ENCODE data around the gene SLC2A5.

Gene SLC2A5

GRCh38 chr1:9066945-9067807 is 2.3 kb downstream of the SLC2A5 start:
- DNase-seq (ENCODE audit: low spot score), result peak; percentile 55
- TF ChIP-seq CTCF (IDR thresholded peaks at IDR 0.05; ENCODE audit: borderline replicate concordance, control extremely low read depth, extremely low read depth, insufficient read depth, missing control alignments), result no peak
- in situ Hi-C loops (cut with MboI; ENCODE audit: low sequenced_read_pairs, unreplicated experiment), result no loop called here

GRCh38 chr1:9065213-9065751 is 4.2 kb downstream of the SLC2A5 start:
- DNase-seq (ENCODE audit: low spot score), result no peak
- TF ChIP-seq CTCF (IDR thresholded peaks at IDR 0.05; ENCODE audit: borderline replicate concordance, control extremely low read depth, extremely low read depth, insufficient read depth, missing control alignments), result no peak
- in situ Hi-C loops (cut with MboI; ENCODE audit: low sequenced_read_pairs, unreplicated experiment), result no loop called here

GRCh38 chr1:9062846-9063245 is 6.6 kb downstream of the SLC2A5 start:
- no peak for TF ChIP-seq CTCF (IDR thresholded peaks at IDR 0.05; ENCODE audit: borderline replicate concordance, control extremely low read depth, extremely low read depth, insufficient read depth, missing control alignments)
- DNase-seq (ENCODE audit: low spot score), result no peak
- in situ Hi-C loops (cut with MboI; ENCODE audit: low sequenced_read_pairs, unreplicated experiment), result no loop called here

- TF ChIP-seq CTCF (IDR thresholded peaks at IDR 0.05; ENCODE audit: borderline replicate concordance, control extremely low read depth, extremely low read depth, insufficient read depth, missing control alignments), result no peak
- in situ Hi-C loops (cut with MboI; ENCODE audit: low sequenced_read_pairs, unreplicated experiment), result no loop called here
- DNase-seq (ENCODE audit: low spot score), result no peak
Measured at GRCh38 chr1:9062021-9062471, 7.4 kb downstream of the SLC2A5 start.

- no peak for DNase-seq (ENCODE audit: low spot score)
- TF ChIP-seq CTCF (IDR thresholded peaks at IDR 0.05; ENCODE audit: borderline replicate concordance, control extremely low read depth, extremely low read depth, insufficient read depth, missing control alignments), result no peak
- in situ Hi-C loops (cut with MboI; ENCODE audit: low sequenced_read_pairs, unreplicated experiment), result no loop called here
Measured at GRCh38 chr1:9061252-9061960, 8.0 kb downstream of the SLC2A5 start.

- TF ChIP-seq CTCF (IDR thresholded peaks at IDR 0.05; ENCODE audit: borderline replicate concordance, control extremely low read depth, extremely low read depth, insufficient read depth, missing control alignments), result no peak
- in situ Hi-C loops (cut with MboI; ENCODE audit: low sequenced_read_pairs, unreplicated experiment), result no loop called here
- no peak for DNase-seq (ENCODE audit: low spot score)
Measured at GRCh38 chr1:9059891-9060744, 9.3 kb downstream of the SLC2A5 start.
